ENCODE results near the gene YDJC. TPM values are rescaled to one million over a fixed set of nuclear protein-coding genes. Genes with fewer than 3 reads are reported as not detected.
"Not testable (repeated sequence)": the region's sequence is repeated elsewhere in the genome, so short reads cannot be mapped to it uniquely, and the experiment has no call there.

The YDJC gene
- total RNA-seq, 2 donors from 2014 or later: 18.9 to 23.2 TPM

- intact Hi-C loops (cut with DNase I, micrococcal nuclease): loop anchor here in 1 of 2 donors (10.0 kb wide), 1 partner anchor 47 kb away; no protein-coding TSS in a partner anchor
- ATAC-seq: peak; percentile 15
- DNase-seq: no peak
Observed at GRCh38 chr22:21622011-21622918, 7.6 kb downstream of the YDJC start.

DNA sequence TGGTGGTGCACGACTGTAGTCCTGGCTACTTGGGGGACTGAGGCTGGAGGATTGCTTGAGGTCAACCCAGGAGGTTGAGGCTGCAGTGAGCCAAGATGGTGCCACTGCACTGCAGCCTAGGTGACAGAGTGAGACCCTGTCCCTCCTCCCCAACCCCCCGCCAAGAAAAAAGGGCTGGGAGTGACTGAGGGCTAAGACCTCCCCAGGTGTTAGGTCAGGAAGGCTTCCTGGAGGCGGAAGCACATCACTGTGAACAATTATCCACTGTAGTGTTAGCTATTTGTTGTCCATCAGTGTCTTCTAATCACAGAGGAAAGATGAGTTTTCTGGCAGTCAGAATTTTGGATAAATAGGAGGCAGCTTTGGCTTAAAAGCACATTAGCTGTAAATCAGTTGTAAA is 8.8 kb downstream of the YDJC start:
- DNase-seq (no peak), ATAC-seq (no peak)
- intact Hi-C loops (cut with DNase I, micrococcal nuclease): loop anchor here in 1 of 2 donors (10.0 kb wide), 1 partner anchor 46 kb away; no protein-coding TSS in a partner anchor

- DNase-seq; intact Hi-C loops (cut with DNase I, micrococcal nuclease); ATAC-seq: not testable (repeated sequence)
Observed at GRCh38 chr22:21617337-21617736, 12.5 kb downstream of the YDJC start.

- ATAC-seq: peak; percentile 63
- DNase-seq: no peak
- intact Hi-C loops (cut with DNase I, micrococcal nuclease): no loop called here
Observed at GRCh38 chr22:21615731-21616130, 14.1 kb downstream of the YDJC start.

- intact Hi-C loops (cut with DNase I, micrococcal nuclease): no loop called here
- ATAC-seq (no peak), DNase-seq (no peak)
Observed at GRCh38 chr22:21613553-21614233, 16.1 kb downstream of the YDJC start.

DNA sequence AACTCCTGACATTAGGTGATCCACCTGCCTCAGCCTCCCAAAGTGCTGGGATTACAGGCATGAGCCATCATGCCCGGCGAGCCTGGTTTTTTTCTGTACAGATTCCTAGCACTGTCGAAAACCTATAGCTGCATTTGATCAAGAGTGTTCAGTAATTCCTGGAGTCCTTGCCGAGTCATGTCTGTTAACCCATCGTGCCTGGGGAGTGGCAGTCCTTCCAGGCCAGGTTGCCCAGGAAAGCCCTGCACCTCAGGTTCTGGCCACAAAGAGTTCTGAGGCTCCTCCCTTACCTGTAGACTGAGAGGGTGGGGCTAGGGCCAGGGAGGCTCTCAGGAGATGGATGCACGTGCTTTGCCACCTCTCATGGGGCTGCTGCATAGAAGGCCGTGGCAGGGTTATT is 17.0 kb downstream of the YDJC start:
- ATAC-seq: peak; percentile 75
- no peak for DNase-seq
- intact Hi-C loops (cut with DNase I, micrococcal nuclease): no loop called here

GRCh38 chr22:21611210-21611977 is 18.4 kb downstream of the YDJC start:
- ATAC-seq (no peak), DNase-seq (no peak)
- intact Hi-C loops (cut with DNase I, micrococcal nuclease): no loop called here

DNA sequence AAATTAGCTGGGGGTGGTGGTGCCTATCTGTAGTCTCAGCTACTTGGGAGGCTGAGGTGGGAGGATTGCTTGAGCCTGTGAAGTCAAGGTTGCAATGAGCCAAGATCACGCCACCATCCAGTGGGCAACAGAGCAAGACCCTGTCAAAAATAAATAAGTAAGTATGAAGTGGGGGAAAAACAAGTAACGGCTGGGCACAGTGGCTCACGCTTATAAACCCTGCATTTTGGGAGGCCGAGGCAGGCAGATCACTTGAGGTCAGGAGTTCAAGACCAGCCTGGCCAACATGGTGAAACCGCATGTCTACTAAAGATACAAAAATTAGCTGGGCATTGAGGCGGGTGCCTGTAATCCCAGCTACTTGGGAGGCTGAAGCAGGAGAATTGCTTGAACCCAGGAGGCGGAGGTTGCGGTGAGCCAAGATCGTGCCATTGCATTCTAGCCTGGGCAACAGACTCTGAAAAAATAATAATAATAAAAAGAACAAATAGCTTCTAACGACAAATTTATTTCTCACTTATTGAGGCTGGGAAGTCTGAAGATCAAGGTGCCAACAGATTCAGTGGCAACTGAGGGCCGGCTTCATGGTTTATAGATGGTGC is 20.2 kb downstream of the YDJC start:
- intact Hi-C loops (cut with DNase I, micrococcal nuclease): not testable (repeated sequence)

GRCh38 chr22:21606775-21607174 is 23.0 kb downstream of the YDJC start:
- intact Hi-C loops (cut with DNase I, micrococcal nuclease): no loop called here

More for the DNA sequence above, 20.2 kb downstream of the YDJC start:
- ATAC-seq, DNase-seq: not testable (repeated sequence)

DNA sequence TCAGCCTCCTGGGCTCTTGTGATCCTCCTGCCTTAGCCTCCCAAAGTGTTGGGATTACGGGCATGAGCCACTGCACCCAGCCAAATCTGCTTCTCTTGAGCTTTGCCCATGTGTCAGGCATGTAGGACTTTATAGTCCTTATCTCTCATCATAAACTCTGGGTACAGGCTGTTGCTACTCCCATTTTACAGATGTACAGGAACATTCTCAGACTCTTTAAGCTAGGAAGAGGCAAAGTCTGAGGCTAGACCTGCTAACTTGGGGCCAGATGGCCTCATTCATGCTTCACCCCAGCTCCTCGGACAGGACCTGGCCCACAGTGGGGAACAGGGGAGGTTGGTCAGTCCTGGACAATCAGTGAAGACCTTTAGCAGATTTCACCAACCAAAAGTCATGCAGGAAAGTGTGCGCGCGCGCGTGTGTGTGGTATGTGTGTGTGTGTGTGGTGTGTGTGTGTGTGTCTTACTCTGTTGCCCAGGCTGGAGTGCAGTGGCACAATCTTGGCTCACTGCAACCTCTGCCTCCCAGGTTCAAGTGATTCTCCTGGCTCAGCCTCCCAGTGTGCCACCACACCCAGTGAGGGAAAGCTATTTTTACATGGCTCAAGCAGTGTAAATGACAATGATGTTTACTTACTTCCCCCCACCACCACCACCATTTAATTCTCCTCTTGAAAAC is 23.8 kb downstream of the YDJC start:
- DNase-seq (no peak), ATAC-seq (peak; percentile 70)

More at GRCh38 chr22:21606775-21607174, 23.0 kb downstream of the YDJC start:
- ATAC-seq (no peak), DNase-seq (no peak)

DNA sequence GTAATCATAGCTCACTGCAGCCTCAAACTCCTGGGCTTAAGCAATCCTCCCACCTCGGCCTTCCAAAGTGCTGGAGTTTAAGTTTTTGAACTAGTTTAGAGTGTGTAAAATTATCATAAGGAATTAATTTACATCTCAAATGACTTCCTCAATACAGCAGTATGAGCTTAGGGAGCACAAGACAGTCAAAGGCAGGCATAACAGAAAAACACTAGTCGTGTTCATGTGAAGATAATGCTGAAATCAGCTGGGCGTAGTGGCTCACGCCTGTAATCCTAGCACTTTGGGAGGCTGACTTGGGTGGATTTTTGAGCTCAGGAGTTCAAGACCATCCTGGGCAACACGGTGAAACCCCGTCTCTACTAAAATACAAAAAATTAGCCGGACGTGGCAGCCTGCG is 25.8 kb downstream of the YDJC start:
- DNase-seq (no peak), ATAC-seq (no peak)
- intact Hi-C loops (cut with DNase I, micrococcal nuclease): no loop called here

More for the DNA sequence above, 23.8 kb downstream of the YDJC start:
- intact Hi-C loops (cut with DNase I, micrococcal nuclease): no loop called here

DNA sequence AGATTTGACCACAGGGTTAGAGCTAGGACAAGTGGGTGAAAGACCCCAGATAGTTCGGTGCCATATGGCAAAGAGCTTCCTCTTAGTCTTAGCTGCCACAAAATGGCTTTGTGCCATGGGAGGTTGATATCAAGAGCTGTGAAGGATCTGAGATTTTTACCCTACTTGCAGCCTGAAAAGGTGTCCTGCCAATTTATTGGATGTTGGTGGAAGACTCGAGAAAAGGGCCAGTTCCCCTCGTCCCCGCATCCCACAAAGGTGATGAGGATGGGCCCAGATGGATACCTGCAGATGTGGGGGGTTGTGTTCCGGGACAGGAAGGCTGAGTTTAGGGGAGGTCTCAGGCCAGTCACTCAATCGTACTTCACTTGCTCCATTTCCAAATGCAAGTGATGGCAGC is 27.2 kb downstream of the YDJC start:
- no peak for ATAC-seq
- no peak for DNase-seq
- intact Hi-C loops (cut with DNase I, micrococcal nuclease): no loop called here

- ATAC-seq: no peak
- DNase-seq: no peak
- intact Hi-C loops (cut with DNase I, micrococcal nuclease): no loop called here
Observed at GRCh38 chr22:21599053-21599893, 30.5 kb downstream of the YDJC start.

DNA sequence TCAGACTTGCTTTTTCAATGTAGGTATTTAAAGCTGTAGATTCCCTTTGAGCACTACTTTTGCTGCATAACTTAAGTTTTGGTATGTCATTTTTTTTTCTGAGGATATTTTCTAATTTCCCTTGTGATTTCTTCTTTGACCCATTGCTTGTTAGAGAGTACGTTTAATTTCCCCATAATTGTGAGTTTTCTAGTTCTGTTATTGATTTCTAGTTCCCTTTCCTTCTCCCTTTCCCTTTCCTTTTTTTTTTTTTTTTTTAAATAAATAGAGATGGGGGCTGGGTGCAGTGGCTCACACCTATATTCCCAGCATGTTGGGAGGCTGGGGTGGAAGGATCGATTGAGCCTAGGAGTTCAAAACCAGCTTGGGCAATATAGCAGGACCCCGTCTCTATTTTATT is 31.5 kb downstream of the YDJC start:
- intact Hi-C loops (cut with DNase I, micrococcal nuclease): no loop called here
- ATAC-seq: no peak
- DNase-seq: no peak

GRCh38 chr22:21596356-21597135 is 33.3 kb downstream of the YDJC start:
- intact Hi-C loops (cut with DNase I, micrococcal nuclease); ATAC-seq; DNase-seq: not testable (repeated sequence)

GRCh38 chr22:21594865-21595452 is 34.9 kb downstream of the YDJC start:
- intact Hi-C loops (cut with DNase I, micrococcal nuclease): no loop called here
- ATAC-seq (no peak), DNase-seq (no peak)

All from left colon (tissue), 2 donors.